Breast epithelium (tissue), 4 donors: Measurements from ENCODE around the gene DDOST. TPM values are rescaled to one million over a fixed set of nuclear protein-coding genes. Genes with fewer than 3 reads are reported as not detected.

ENCODE experiments used
- DNase-seq, 2 donors: peaks; one replicate each; pipeline ENCODE4 v3.0.0-alpha.2; 2019; ENCODE audit warnings: low spot score in 2 of 2
- H3K27ac ChIP-seq, 2 donors: fragments of 200-600 bp; sonication (generic) in 1 of 2; one replicate each; pipeline ENCODE4 v1.5.1; 2016 to 2019; ENCODE audit warnings: mild to moderate bottlenecking in 1 of 2
- H3K27me3 ChIP-seq, 2 donors: fragments of 200-600 bp; sonication (generic) in 1 of 2; one replicate each; pipeline versions ENCODE4 v1.5.1 to v1.6.0; 2017 to 2019; ENCODE audit warnings: control low read depth in 1 of 2, mild to moderate bottlenecking in 1 of 2
- H3K36me3 ChIP-seq: fragments of 200-600 bp; one replicate; pipeline ENCODE4 v1.5.1; 2019
- H3K4me1 ChIP-seq, 2 donors: fragments of 200-600 bp; sonication (generic); one replicate each; pipeline ENCODE4 v1.5.1; 2016 to 2019; ENCODE audit warnings: control low read depth in 1 of 2
- H3K4me3 ChIP-seq, 3 donors: fragments of 200-600 bp; sonication (generic); 1 replicate in 2 of 3; 2 replicates in 1 of 3; pipeline ENCODE4 v1.5.1; 2016 to 2019; ENCODE audit warnings: mild to moderate bottlenecking in 3 of 3, moderate library complexity in 2 of 3
- H3K9me3 ChIP-seq, 2 donors: fragments of 200-600 bp; sonication (generic) in 1 of 2; one replicate each; pipeline ENCODE4 v1.5.1; 2016 to 2019; ENCODE audit warnings: control low read depth in 1 of 2
- CTCF ChIP-seq, 3 donors: fragments of 450-650 bp; IDR thresholded peaks; one replicate each; pipeline ENCODE4 v1.5.1; 2016 to 2017; ENCODE audit warnings: antibody characterized with exemption in 3 of 3, mild to moderate bottlenecking in 3 of 3, moderate library complexity in 3 of 3
- POLR2A ChIP-seq: fragments of 450-650 bp; IDR thresholded peaks from one replicate; pipeline ENCODE4 v1.6.1; 2016; ENCODE audit warnings: antibody characterized with exemption, mild to moderate bottlenecking, moderate library complexity
- POLR2AphosphoS5 ChIP-seq, 3 donors: sonication (generic); formaldehyde crosslinking; IDR thresholded peaks; one replicate each; pipeline ENCODE4 v1.6.1; 2017; ENCODE audit warnings: antibody characterized with exemption in 3 of 3
- intact Hi-C: fragments of 100-400 bp; cut with DNase I; formaldehyde crosslinking; loops from one replicate; pipeline ENCODE4 v1.15.1; 2023; ENCODE audit warnings: low total_unique reads
- total RNA-seq, 3 donors: library from RNA; depleted of rRNA; stranded (reverse); fragments of >200 nt; gene quantifications; one replicate each; pipeline ENCODE4 v1.1.0, GENCODE V29; 2016

DDOST gene
- total RNA-seq, 3 donors from 2014 or later: 127 to 145 (median 138) TPM

GRCh38 chr1:20666146-20666545 is 5.0 kb upstream of the DDOST start:
- Histone ChIP-seq H3K4me1 (no peaks in the 10 kb centered on the region), H3K9me3 (no peaks in the 10 kb centered on the region), H3K36me3 (no peaks in the 10 kb centered on the region), H3K4me3 (no peak overlapping the region), H3K27me3 (no peaks in the 10 kb centered on the region), H3K27ac (peak overlapping the region in 1 of 2 donors; percentile 48)
- intact Hi-C loops: no loop called here
- no peak for DNase-seq
- TF ChIP-seq CTCF (IDR thresholded peaks at IDR 0.05) (no peak), POLR2A (no peak), POLR2AphosphoS5 (IDR thresholded peaks at IDR 0.05) (no peak)

GRCh38 chr1:20665726-20666125 is 4.6 kb upstream of the DDOST start:
- H3K4me3 ChIP-seq: no peak overlapping the region
- peak overlapping the region in 1 of 2 donors; percentile 48 for H3K27ac ChIP-seq
- H3K9me3 ChIP-seq: no peaks in the 10 kb centered on the region
- intact Hi-C loops: no loop called here
- no peaks in the 10 kb centered on the region for H3K4me1 ChIP-seq
- TF ChIP-seq POLR2A (no peak), CTCF (IDR thresholded peaks at IDR 0.05) (no peak), POLR2AphosphoS5 (IDR thresholded peaks at IDR 0.05) (no peak)
- no peaks in the 10 kb centered on the region for H3K36me3 ChIP-seq
- DNase-seq: no peak
- H3K27me3 ChIP-seq: no peaks in the 10 kb centered on the region

GRCh38 chr1:20663969-20664715 is 3.0 kb upstream of the DDOST start:
- TF ChIP-seq POLR2AphosphoS5 (IDR thresholded peaks at IDR 0.05): no peak
- H3K27ac ChIP-seq: no peak overlapping the region
- H3K4me3 ChIP-seq: no peak overlapping the region
- no peaks in the 10 kb centered on the region for H3K36me3 ChIP-seq
- H3K9me3 ChIP-seq: no peaks in the 10 kb centered on the region
- intact Hi-C loops: no loop called here
- peaks cover 5 to 7% of the 10 kb centered on the region in 2 donors for H3K4me1 ChIP-seq
- H3K27me3 ChIP-seq: no peaks in the 10 kb centered on the region
- no peak for DNase-seq

- Histone ChIP-seq H3K4me1 (peaks cover 5 to 7% of the 10 kb centered on the region in 2 donors), H3K4me3 (no peak overlapping the region), H3K9me3 (no peaks in the 10 kb centered on the region), H3K36me3 (no peaks in the 10 kb centered on the region), H3K27ac (no peak overlapping the region), H3K27me3 (no peaks in the 10 kb centered on the region)
- no peak for DNase-seq
- intact Hi-C loops: no loop called here
- TF ChIP-seq POLR2AphosphoS5 (IDR thresholded peaks at IDR 0.05) (no peak), CTCF (IDR thresholded peaks at IDR 0.05) (no peak), POLR2A (no peak)
Observed at GRCh38 chr1:20663365-20663764, 2.2 kb upstream of the DDOST start.

- Histone ChIP-seq H3K4me1 (peaks cover 5 to 7% of the 10 kb centered on the region in 2 donors), H3K27ac (peak overlapping the region; percentile 84 to 91), H3K9me3 (no peaks in the 10 kb centered on the region), H3K27me3 (no peaks in the 10 kb centered on the region), H3K36me3 (no peaks in the 10 kb centered on the region), H3K4me3 (peak overlapping the region; percentile 81 to 100 (median 96))
- DNase-seq: no peak
- intact Hi-C loops: no loop called here
- TF ChIP-seq POLR2AphosphoS5 (IDR thresholded peaks at IDR 0.05) (no peak), POLR2A (no peak), CTCF (IDR thresholded peaks at IDR 0.05) (no peak)
Observed at GRCh38 chr1:20662110-20662475, 924 bp upstream of the DDOST start.
